HG03196 (cell line): ENCODE data around the gene PTRH2.

Experiments
- ATAC-seq: cut with Tn5 transposase; IDR thresholded peaks from one replicate; pipeline ENCODE4 v1.9.1; 2021; ENCODE audit not compliant: unreplicated experiment

The PTRH2 gene

DNA sequence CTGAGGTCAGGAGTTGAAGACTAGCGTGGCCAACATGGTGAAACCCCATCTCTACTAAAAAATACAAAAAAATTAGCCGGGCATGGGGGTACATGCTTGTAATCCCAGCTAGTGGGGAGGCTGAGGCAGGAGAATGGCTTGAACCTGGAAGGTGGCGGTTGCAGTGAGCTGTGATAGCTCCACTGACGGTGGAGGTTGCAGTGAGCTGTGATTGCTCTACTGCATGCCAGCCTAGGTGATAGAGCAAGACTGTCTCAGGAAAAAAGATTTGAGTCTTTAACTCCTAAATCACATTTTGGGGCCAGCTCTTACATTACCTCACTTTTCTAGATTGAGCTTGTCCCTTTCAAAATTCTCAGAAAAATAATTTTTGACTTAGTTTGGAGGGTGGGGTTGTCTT is 15.4 kb upstream of the PTRH2 start:
- no peak for ATAC-seq

DNA sequence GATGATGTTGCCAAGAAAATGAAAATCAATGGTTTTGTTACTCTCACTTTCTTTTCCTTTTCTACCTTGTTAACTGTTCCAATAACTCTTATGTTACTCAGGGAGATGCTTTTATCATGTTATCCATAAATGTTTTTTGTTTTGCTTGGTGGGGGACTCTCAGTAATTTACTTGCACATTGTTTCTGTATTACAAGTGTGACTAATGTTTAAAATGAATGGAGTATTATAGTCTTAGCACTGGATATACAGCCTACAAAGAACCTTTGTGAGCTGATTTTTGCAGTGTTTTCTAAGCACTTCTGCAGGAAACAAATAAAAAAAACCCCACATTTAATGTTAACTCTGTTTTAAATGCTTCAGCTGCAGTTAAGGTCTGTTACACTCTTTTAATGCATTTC is 12.3 kb upstream of the PTRH2 start:
- ATAC-seq = no peak

DNA sequence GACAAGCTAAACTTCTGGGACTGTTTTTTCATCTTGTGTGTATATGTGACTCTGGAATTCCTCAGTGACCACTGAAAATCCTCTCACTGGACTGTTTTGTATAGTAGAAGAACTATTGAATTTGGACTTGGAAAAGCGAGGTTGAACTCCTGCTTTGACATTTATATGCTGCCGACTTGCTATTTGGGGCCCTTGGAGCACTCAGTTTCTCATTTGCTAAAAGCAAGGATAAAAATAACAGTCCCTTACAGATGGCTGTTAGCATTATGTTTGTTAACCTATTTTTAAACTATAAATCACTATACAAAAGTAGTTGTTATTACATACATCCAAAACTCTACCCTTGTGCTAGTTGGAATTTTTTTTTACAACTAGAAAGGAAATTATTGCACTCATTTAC is 9.2 kb upstream of the PTRH2 start:
- ATAC-seq = no peak

DNA sequence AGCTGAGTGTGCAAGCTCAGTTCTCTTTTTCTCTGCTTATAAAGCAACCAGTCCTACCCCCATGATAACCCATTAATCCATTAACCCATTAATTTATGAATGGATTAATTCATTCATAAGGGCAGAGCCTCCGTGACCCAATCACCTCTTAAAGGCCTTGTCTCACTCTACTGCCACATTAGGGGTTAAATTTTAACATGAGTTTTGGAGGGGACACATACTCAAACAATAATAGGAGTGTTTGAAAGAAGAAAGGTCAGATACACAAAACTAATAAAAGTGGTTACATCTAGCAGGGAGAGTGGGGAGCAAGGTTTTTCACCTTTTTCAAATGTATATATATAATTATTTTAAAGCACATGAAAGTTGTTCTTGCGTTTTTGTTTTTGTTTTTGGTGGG is 7.0 kb upstream of the PTRH2 start:
- no peak for ATAC-seq

DNA sequence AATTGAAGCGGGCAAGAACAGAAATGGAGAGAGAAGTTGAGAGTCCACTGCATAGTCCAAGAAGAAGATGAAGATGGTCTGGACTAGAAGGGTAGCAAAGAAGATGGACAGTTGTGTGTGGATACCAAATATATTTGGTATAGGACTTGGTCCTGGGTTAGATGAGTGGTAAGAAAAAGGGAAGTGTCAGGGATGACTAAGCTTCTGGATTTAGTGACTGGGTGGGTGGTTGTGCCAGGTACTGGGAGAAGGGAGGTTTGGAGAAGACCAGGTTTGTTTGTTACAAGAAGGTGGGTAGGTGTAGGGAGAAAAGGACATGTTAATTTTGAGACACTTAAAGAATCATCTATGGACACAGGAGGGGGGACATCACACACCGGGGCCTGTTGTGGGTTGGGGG is 5.6 kb upstream of the PTRH2 start:
- no peak for ATAC-seq

DNA sequence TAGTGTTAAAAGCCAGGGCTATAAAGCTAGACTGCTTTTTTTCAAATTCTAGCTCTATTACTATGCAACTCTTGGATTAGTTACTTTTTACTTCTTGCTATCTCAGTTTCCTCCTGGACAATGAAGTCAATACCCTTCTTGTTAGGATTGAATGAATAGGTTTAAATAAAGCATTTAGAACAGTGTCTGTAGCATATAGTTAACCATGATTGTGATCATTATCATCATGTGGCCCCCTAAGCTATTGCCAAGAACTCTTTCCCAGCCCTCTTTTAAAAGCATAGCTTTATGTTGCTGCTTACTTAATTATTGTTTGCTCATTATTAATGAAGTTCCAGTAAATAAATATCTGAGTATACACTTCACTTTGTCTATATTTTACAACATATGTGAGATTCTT is 4.7 kb upstream of the PTRH2 start:
- no peak for ATAC-seq

- no peak for ATAC-seq
Measured at GRCh38 chr17:59707971-59708430, 771 bp upstream of the PTRH2 start.

DNA sequence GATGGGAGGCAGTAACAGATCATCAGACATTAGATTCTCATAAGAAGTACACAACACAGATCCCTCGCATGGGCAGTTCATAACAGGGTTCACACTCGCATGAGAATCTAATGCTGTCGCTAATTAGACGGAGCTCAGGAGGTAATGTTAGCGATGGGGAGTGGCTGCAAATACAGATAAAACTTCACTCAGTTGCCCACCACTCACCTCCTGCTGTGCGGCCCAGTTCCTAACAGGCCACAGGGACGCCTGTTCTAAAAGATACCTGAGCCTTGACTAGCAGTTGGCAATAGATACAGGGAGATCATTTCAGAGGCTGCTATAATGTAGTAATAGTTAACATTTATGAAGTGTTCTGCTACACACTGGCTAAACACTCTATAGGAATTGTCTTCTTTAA is 4.9 kb downstream of the PTRH2 start:
- ATAC-seq = no peak

DNA sequence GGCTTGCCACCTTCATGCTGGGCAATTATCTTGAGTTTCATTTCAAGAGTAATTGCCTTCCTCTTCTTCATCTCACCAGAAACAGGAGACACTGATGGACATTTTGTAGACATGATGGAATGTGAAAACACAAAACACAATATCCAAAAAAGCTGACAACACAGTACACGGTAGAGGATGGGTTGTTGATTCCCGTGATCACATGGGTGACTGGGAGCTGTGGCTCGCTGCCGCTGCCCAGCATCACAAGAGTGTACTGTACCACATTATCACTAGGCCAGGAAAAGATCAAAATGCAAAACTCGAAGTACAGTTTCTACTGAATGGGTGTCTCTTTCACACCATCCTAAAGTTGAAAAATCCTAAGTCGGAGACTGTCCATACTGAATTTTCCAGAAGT is 7.4 kb downstream of the PTRH2 start:
- ATAC-seq = no peak

DNA sequence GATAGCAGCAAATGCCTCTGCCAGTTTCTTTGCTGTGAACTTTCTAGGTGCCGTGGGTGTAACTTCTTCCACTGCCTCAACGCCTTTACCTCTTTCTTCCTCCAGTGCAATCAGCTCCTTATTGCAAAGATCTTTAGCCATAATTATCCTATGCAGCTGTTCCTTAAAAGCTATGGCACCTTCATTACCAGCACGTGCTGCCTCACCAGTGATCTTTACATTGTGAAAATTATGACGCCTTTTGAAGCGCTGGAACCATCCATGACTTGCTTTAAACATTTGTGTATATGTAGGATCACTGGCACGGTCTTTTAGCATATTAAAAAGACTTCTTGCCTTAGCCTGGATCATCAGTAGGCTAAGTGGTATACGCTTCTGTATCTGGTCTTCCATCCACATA is 8.0 kb downstream of the PTRH2 start:
- ATAC-seq = no peak

DNA sequence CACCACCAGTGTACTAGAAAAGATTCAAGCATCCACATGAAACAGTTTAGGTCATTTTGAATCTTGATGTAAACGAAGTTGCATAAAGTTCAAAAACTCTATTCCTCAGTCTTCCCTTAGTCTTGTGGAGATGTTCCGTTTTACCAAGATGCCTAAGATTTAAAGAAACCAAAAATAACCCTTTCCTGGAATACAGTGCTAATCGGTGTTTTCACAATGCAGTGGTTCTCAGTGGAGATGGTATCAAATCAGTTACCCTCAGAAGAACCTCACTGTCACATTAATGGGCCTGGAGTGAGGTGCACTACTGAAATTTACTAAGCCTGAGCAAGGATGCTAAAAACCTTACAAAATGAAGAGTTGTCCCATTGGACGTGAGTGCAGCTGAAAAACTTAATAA is 9.1 kb downstream of the PTRH2 start:
- no peak for ATAC-seq

DNA sequence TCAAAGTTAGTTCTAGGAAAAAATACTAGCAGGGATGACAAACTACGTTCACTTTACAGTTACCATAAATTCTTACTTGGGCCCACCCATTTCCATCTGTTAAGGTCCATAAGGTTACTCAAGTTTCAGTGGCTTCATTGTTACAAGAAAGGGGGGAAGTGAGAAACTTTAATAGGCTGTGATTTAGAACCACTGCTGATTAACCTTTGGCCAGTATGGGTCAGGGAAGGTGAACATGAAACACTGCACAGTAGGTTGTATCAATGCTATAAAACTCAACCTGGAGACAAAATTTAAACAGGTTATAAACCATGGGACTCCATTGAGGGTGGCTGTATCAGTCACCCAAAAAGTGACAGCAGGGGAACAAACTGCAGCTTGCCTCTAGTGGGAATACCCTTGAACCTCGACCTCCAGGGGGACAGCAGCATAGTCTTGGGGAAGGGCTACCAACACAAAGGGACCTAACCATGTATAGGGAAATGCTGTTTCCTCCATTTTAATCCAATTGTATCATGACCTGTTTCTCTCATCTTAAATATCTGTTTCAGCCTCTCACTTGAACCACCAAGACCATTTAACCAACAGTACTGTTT is 10.4 kb downstream of the PTRH2 start:
- no peak for ATAC-seq

DNA sequence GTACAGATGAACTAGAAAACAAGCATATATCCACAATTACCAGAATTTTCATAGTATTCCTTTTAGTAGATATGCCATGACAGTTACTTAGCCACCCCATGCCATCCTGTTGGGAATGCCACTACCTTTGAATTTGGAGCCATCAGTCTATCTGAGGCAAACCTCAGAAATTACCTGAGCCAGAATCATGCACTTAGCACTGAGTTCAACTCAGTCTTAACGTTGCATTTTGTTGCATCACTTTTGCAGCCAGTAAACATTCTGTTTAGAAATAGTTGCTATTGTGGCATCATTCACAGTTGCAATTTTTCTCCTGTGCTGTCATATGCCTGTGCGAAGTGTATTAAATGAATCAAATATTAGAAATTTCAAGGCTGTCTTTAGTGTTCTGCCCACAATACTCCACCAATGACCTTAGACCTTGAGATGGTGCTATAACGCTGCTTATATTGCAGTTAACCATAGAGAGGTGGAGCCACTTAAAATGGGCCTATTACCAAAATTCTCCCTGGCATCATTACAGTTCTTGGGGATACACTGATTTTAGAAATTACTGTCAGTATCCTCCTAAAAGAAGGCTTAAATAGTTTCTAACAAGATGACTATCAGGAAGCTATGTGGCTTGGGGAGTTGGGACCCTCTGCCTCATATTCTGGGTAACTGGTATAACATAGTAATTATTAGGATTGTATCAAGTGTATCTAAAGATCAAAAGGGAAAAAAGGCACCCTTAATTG is 11.1 kb downstream of the PTRH2 start:
- no peak for ATAC-seq

- ATAC-seq = no peak
Measured at GRCh38 chr17:59694344-59694743, 12.9 kb downstream of the PTRH2 start.

DNA sequence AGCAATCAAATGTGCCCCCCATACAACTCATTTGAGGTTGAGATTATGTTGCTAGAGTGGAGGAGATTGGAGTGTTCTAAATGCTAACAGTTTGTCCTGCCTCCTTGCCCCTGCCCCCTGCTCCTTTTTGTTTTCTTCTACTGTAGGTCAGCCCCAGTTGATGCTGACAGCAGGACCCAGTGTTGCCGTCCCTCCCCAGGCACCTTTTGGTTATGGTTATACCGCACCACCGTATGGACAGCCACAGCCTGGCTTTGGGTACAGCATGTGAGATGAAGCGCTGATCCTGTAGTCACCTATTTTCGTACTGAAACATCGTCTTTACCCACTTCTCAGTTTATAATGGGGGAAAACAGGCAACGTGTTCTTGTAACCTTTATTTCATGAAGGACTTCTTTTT is 13.6 kb downstream of the PTRH2 start:
- no peak for ATAC-seq

DNA sequence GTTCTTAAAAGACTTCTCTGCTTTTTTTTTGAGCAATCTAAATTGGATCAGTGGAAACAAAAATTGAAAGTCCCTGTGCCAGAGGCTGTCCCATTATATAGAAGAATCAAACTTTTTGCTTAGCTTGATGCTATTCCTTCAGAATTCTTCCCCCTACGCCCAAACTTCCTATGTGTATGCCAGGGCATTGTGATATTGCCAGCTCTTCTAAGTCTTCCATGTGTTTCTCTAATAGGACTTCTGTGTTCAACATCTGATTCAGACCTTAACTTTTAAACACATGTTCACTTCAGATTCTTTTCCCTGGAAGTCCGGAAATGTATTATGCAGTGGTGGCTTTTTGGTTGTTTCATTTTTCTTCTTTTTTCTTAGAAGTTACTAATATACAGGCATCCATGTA is 18.7 kb downstream of the PTRH2 start:
- ATAC-seq = no peak

- no peak for ATAC-seq
Measured at GRCh38 chr17:59688008-59688407, 19.2 kb downstream of the PTRH2 start.

- no peak for ATAC-seq
Measured at GRCh38 chr17:59684967-59685366, 22.3 kb downstream of the PTRH2 start.

GRCh38 chr17:59683283-59683682 is 23.9 kb downstream of the PTRH2 start:
- no peak for ATAC-seq

DNA sequence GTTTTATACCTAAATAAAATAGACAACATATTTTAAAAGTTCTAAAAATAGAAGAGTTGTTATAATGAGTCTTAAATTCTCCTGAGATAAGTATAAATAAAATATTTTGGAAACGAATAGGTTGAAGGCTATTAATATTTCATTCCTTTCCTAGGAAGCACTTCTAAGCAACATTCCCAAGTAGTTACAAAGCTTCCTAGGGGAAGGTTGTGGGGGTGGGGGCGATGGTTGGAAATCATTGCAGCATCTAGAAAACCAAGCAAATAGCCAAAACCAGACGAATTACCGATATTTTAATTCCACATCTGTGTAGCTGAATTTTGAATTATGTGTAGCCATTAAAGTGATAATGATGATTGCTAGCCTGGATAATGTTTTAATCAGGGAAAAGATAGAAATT is 26.9 kb downstream of the PTRH2 start:
- no peak for ATAC-seq

- ATAC-seq = no peak
Measured at GRCh38 chr17:59678918-59679317, 28.3 kb downstream of the PTRH2 start.

- ATAC-seq = no peak
Measured at GRCh38 chr17:59676716-59677115, 30.5 kb downstream of the PTRH2 start.

DNA sequence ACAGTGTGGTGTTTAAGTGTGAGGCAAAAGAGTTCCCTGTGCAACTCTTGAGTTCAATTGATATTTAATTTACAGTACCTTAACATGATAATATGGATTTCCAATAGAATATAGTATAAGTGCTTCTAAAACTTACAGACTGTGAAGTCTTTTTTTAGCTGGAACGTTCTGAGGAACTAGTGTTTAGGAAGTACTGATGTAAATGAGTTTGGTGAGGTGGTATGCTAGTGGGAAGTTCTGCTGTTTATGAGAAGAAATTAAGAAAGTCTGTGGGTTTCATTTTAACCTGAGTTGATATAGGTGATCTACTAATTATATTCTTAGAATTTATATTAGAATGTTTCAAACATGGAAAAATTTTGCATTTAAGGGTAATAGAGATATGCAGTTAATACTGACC is 32.0 kb downstream of the PTRH2 start:
- no peak for ATAC-seq
